ENCODE results near the gene EPC2. TPM values are rescaled to one million over a fixed set of nuclear protein-coding genes. Genes with fewer than 3 reads are reported as not detected.

Gene EPC2
- total RNA-seq, 1 donor from 2014 or later = 40.1 TPM

- Histone ChIP-seq H3K27me3 (no peaks in the 10 kb centered on the region), H3K36me3 (no peaks in the 10 kb centered on the region), H3K4me3 (no peak overlapping the region), H3K9me3 (no peaks in the 10 kb centered on the region), H3K4me1 (peaks cover 23% of the 10 kb centered on the region), H3K27ac (peak overlapping the region; percentile 0)
- ATAC-seq (peak; percentile 87), DNase-seq (no peak)
- intact Hi-C loops (cut with DNase I) = no loop called here
- TF ChIP-seq CTCF (IDR thresholded peaks at IDR 0.05) = no peak
Observed at GRCh38 chr2:148614322-148615049, 30.1 kb upstream of the EPC2 start.

- no peak for ATAC-seq
- no peak for DNase-seq
- Histone ChIP-seq H3K36me3 (no peaks in the 10 kb centered on the region), H3K4me3 (no peak overlapping the region), H3K9me3 (no peaks in the 10 kb centered on the region), H3K27me3 (no peaks in the 10 kb centered on the region), H3K27ac (no peak overlapping the region), H3K4me1 (peaks cover 23% of the 10 kb centered on the region)
- intact Hi-C loops (cut with DNase I) = no loop called here
- TF ChIP-seq CTCF (IDR thresholded peaks at IDR 0.05) = no peak
Observed at GRCh38 chr2:148615381-148615841, 29.1 kb upstream of the EPC2 start.

GRCh38 chr2:148616662-148617061 is 27.9 kb upstream of the EPC2 start:
- no peak for TF ChIP-seq CTCF (IDR thresholded peaks at IDR 0.05)
- no peak overlapping the region for H3K4me3 ChIP-seq
- H3K27me3 ChIP-seq = no peaks in the 10 kb centered on the region
- intact Hi-C loops (cut with DNase I) = no loop called here
- peaks cover 23% of the 10 kb centered on the region for H3K4me1 ChIP-seq
- no peaks in the 10 kb centered on the region for H3K36me3 ChIP-seq
- H3K9me3 ChIP-seq = no peaks in the 10 kb centered on the region
- DNase-seq (no peak), ATAC-seq (no peak)
- no peak overlapping the region for H3K27ac ChIP-seq

GRCh38 chr2:148617219-148617618 is 27.3 kb upstream of the EPC2 start:
- DNase-seq = no peak
- H3K4me3 ChIP-seq = no peak overlapping the region
- no peak for TF ChIP-seq CTCF (IDR thresholded peaks at IDR 0.05)
- ATAC-seq = no peak
- H3K4me1 ChIP-seq = peaks cover 23% of the 10 kb centered on the region
- no peak overlapping the region for H3K27ac ChIP-seq
- no peaks in the 10 kb centered on the region for H3K27me3 ChIP-seq
- intact Hi-C loops (cut with DNase I) = no loop called here
- H3K9me3 ChIP-seq = no peaks in the 10 kb centered on the region
- no peaks in the 10 kb centered on the region for H3K36me3 ChIP-seq

GRCh38 chr2:148619560-148620195 is 24.9 kb upstream of the EPC2 start:
- no peaks in the 10 kb centered on the region for H3K9me3 ChIP-seq
- H3K27ac ChIP-seq = no peak overlapping the region
- no peaks in the 10 kb centered on the region for H3K36me3 ChIP-seq
- no peak for TF ChIP-seq CTCF (IDR thresholded peaks at IDR 0.05)
- no peak overlapping the region for H3K4me3 ChIP-seq
- H3K4me1 ChIP-seq = peaks cover 10% of the 10 kb centered on the region
- H3K27me3 ChIP-seq = no peaks in the 10 kb centered on the region
- intact Hi-C loops (cut with DNase I) = no loop called here
- DNase-seq (no peak), ATAC-seq (no peak)
